Measurements from ENCODE around the gene CRYM.
"Not testable (repeated sequence)": the region's sequence is repeated elsewhere in the genome, so short reads cannot be mapped to it uniquely, and the experiment has no call there.

Gene CRYM

DNA sequence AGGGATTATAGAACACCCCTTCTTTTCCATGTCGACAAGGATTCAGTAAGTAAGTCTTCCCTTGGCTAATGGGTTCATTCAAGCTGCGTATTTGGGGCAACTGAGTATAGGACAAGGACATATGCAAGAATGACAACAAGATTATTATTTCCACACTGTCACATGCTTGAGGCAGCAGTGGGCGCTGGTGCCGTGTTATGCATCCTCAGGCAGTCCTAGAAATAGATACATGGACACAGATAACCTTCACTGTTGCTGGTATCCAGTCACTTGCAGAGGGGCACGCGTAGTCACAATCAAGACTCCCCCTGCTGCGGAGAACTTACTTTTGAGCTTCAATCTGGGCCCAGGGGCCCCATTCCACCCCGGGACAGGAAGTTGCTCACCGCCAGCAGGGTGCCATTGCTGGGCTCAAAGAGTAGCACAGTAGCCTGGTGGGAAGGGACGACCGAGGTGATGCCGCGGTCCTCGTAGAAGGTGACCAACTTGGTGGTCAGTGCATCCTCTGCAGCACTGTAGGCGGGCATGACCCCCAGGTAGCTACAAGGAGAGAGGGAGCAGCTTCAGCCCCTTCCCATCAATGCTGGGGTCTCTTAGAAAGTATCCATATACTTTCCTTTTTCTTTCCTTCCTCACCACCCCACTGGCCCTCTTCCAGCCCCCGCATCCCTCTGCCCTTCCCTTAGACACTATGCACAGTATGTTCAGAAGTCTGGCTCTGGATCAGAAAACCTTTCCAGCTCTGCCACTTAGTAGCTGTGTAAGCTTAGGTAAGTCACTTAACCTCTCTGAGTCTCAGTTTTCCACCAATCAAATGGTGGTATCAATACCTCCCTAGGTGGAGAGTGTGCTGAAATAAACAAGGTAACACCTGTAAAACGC, 804 bp downstream of the CRYM start:
- DNase-seq = no peak

DNA sequence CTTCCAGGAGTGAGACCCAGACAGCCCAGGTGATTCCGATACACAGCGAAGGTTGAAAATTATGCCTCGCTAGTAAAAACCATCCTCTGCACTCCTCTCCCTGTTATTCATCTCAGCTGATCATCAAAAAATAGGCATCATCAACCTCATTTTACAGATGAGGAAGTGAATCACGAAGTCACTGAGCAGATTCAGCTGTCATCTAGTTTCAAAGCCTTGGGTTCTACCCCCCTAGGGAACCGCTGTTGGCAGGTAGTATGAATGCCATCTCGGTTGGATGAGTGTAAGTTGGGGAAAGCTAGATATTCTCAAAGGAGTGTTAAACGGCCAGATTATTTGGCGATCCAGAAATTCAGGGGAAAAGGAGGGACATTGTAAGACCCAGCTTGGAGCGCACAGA, 2.0 kb downstream of the CRYM start:
- no peak for DNase-seq

DNA sequence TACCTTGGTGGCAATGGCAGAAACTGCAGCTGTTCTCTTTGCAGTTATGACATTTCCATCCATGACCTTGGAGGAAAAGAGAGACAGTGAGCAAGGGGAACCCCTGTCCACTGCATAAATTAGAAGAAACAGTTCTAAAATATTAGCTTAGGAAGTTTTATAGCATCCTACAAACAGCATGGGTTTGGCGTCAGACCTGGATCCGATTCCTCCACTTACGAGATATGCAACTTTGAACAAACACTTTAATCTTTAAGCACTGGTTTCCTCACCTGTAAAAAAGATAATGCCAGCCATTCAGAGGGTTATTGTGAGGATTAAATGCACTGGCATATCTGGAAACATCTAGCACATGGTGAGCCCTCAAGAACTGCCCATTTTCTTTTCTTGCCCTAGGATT, 2.6 kb downstream of the CRYM start:
- no peak for DNase-seq

DNA sequence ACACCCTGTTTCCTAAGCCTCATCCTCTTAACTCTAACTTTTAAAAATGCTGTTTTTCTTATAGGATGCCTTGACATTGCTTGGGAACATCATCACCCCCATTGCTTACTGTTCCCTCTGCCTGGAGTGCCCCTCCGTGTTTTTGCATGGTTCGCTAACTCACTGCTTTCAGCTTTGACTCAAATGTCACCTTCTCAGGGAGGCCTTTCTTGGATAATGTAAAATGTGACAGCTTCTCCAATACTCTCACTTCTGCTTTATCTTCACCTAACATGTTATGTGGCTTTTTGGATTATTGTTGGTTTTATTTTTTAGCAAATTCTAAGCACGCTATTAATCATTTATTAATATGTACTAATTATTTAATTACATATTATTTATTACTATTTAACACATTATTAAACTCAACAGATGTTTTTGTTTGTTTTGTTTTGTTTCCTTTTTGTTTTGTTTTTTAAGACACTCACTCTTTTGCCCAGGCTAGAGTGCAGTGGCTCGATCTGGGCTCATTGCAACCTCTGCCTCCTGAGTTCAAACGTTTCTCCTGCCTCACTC, 3.8 kb downstream of the CRYM start:
- DNase-seq = no peak

DNA sequence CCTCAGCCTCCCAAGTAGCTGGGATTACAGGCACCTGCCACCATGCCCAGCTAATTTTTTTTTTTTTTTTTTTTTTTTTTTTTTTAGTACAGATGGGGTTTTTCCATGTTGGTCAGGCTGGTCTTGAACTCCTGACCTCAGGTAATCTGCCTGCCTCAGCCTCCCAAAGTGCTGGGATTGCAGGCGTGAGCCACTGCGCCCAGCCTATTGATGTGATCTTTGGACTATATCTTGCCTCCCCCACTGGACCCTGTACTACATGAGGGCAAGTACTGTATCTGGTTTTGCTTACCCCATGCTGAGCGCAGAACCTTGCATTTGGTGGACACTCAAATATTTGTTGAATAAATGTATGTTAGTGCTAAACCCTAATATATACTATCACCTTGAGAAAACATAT, 5.3 kb downstream of the CRYM start:
- not testable (repeated sequence) for DNase-seq

DNA sequence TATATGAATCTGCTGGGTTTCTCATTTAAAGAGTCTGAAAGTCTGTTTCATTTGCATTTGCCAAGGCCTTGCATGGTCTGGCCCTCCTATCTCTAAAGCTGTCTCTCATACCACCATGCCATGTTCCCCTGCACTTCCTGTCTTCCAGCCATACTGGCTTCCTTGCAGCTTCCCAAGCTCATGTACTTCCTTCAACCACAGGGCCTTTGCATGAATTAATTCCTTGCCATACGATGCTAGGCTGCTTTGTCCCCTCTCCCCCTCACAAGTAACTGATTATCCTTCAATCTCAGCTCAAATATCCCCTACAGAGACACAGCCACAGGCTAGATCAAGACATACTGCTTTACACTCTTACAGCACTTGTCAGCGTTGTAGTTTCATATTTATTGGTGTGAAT, 5.8 kb downstream of the CRYM start:
- DNase-seq = no peak

DNA sequence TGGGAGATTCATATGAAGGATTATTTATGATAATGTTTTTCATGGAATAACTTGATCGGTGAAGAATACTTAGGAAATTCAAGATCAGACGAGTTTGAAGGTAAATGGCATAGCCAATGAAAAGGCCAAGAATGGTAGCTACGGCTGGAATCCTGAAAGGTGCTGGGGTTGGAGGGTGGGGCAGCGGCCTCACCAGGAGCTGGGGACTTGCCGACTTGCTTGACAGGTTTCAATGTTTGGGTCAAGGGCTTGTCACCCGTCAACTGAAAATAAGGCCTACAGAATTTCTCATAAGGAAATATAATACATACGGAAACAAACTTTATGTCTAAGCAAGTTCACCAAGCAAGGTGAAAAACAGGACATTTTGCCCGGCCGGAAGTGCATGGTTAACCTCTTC, 9.9 kb downstream of the CRYM start:
- no peak for DNase-seq

DNA sequence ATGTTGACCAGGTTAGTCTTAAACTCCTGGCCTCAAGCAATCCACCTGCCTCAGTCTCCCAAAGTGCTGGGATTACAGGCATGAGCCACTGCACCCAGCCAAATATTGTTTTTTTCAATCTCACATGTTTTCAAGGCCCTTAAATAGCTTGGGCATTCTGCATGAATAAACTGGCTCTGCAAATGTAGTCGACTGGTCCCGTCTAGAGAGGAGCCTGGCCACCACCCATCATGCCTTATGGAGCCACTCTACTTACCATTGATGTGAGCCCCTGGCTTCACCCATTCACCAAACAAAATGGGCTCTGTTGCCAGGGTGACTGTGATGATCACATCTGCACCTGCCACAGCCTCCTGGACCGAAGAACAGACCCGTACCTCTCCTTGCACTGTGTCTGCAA, 10.8 kb downstream of the CRYM start:
- no peak for DNase-seq

DNA sequence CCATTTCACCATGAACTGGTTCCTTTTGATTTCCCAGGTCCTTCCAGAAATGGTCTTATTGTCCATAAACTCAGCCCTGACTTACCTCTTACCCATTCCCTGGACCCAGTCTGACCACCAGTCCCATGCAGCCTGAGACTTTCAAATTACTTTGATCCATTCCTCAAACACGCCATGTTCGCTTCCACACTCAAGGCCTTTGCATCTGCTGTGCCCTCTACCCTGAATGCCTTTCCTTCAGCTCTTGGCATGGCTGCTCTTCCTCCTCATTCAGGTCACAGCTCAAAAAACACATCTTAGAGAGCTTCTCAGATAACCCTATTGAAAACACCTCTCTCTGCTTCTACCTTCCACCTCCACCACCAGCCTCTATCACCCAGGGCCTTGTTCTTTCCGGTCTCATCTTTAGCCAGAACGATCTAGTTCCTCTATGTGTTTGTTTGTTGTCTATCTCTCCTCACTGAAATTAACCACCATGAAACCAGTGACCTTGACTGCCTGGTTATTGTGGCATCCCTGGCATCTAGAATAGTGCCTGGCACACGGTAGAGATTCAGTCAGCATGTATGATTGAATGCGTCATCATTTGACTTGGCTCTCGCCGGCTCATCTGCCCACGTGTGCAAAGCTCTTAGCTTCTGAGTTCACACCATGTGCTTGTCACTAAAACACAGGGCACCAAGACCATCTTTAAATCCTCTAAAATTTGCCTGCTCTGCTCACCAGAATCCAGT, 12.8 kb downstream of the CRYM start:
- no peak for DNase-seq

DNA sequence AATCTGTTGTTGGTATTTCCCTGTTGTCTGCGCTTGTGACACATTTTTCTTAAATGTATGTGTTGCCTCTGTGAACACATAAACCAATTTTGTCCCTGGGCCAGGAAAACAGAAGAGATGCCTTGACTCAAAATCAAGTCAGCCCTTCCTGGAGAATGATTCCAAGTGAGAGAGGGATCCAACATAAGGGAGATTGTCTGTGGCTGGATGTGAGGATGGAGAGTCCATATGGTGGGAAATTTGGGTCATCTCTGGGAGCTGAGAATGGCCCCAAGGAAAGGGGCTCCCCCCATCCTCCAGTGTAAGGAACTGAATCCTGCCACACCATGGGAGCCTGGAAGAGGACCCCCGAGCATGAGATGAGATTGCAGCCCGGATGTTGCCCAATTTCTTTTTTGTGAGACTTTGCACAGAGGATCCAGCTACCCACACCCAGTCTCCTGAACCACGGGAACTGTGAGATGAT, 13.5 kb downstream of the CRYM start:
- DNase-seq = no peak

DNA sequence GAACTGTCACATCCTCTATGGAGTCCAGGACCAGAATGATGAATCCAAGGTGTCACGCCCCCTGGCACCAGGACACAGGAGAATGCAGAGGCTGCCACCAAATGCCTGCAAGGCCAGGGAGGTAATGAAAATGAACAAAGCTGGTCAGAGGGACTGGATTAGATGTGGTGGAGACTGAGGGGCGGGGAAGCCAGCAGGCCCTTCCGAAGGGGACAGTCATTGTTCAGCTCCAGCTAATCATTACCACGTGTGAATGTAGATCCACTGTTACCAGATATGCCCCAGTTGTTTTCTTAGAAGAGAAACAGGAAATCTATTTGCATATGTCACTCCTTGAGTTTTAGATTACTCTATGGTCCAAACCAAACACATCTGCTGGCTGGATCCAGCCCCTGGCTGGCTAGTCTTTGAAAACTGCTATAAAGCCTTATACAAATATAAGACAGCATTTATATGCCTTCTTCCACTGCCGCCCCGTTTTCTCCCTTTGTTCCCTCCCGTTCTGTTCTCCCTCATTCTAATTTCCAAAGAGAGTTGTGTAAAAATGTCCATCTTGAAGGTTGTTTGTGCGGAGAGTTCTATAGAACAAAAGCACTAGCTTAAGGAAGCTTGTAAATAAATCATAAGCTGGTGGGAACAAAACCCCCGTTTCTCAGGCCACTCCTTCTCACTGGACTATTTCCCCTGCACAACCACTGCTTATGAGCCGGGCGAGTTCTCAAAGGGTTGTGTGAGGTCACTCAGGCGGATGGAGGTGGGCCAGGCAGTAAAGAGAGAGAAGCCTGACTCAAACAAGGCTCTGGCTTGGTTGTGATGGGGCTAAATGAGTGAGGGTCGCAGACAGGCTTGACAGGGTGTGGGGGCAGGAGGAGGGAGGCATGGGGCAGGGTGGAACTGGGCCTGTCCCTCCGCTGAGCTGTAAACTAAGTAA, 14.2 kb downstream of the CRYM start:
- no peak for DNase-seq

DNA sequence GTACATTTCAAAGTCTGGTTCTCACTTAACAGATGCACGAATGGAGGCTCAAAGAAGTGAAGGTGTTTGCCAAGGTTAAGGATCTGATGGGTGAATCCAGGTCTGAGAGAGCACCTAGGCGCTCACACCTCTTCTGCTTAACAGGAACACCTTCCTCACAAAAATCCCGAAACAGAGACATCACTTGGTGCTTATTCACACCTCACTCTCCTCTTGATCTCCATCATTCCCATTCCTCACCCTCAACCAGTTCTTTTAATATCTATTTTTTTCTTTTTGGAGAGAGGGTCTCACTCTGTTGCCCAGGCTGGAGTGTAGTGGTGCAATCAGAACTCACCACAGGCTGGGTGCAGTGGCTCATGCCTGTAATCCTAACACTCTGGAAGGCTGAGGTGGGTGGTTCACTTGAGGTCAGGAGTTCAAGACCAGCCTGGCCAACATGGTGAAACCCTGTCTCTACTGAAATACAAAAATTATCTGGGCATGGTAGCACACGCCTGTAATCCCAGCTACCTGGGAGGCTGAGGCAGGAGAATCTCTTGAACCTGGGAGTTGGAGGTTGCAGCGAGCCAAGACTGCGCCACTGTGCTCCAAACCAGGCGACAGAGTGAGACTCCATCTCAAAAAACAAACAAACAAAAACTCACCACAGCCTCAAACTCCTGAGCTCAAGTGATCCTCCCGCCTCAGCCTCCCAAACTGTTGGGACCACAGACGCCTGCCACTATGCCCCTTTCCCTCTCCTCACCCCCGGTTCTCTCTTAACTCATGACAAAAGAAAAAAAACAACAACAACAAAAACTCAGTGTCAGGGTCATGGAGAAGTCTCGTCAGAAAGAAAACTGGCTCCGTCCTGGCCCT, 15.1 kb downstream of the CRYM start:
- no peak for DNase-seq

DNA sequence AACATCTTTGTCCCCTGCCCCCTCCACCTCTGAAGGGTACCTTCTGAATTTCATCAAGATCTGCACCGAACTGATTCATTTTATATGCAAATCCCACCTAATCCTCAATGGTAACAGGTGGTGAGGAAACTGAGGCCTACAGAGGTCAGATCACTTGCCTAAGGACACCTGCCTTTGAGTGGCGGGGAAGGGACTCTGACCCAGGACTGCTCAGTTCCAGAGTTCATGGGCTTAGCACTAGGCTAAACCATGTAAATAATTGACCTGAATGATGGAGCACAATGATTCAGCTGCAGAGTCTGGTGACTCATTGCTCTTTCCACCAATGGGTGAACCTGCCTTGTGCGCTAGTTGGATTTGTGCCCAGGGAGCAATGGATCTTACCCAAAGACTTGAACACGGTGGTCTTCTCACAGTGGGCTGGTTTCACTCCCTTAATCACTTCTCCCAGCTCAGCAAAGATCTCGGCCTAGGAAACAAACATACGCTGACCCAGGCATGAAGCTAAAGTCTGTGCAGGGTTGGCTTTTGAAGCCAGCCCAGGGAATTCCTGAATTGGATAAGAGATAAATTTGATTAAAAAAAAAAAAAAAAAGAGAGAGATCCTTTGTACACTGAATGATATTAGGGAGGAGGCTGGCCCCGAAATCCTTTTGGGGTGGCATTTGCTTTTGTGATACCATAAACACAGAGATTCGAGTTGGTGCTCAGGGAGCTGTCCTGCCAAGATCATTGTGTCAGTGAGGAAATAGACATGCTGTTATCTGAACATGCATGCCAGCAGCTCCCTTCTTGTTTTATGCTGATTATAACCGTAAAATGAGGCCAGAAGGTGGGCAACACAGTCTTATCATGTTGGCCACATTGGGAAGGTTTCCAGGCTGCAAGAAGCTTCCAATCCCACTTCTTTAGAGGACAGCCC, 17.0 kb downstream of the CRYM start:
- DNase-seq = no peak

DNA sequence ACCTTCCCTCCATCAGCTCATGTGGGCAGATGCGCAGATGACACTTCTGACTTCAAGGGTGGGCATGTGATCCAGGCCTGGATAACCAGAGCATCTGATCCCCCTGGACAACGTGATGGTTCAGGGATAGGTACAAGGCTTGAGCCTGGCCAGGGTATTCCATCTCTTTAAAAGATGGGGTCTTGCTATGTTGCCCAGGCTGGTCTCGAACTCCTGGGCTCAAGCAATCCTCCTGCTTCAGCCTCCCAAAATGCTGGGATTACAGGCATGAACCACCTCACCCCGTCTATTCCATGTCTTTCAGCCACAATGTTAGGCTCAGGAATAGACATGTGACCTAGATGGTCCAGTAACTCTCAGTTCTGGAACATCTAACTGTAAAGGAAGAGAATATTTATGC, 20.8 kb downstream of the CRYM start:
- no peak for DNase-seq

DNA sequence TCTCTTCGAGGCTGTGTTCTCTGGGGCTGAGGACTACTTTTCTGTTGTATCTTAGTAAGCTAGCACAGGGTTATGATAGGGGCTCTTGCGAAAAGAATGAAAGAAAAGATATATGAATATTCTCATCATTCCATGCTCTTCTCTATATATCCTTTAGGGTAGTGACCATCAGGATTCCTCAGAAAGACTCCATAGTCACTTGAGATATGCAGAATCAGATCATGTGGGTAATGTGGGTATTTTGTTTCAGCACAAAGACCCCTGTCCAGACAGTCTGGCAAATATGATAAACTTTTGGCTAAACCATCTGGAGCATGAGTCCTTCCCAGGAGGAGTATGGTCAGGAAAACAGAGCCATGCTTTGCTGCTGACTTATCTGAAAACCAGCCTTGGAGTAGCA, 21.5 kb downstream of the CRYM start:
- no peak for DNase-seq

DNA sequence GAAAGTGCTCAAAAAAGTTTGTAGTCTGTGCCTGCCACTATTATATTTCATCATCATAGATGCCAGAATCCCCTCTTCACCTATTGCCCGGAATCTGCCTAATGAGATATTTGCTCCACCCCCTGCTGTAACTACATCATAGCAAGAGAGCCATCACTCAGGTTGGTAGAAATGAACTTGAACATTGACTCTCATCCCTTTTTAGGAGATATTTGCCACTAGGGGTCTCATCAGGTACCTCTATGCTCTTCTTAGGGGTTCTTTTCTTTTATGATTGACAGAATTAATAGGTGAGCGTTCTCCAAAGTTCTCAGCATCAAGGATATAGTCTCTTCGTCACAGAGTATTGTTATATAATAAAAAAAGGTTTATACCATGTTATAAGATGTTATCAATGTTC, 24.6 kb downstream of the CRYM start:
- no peak for DNase-seq

DNA sequence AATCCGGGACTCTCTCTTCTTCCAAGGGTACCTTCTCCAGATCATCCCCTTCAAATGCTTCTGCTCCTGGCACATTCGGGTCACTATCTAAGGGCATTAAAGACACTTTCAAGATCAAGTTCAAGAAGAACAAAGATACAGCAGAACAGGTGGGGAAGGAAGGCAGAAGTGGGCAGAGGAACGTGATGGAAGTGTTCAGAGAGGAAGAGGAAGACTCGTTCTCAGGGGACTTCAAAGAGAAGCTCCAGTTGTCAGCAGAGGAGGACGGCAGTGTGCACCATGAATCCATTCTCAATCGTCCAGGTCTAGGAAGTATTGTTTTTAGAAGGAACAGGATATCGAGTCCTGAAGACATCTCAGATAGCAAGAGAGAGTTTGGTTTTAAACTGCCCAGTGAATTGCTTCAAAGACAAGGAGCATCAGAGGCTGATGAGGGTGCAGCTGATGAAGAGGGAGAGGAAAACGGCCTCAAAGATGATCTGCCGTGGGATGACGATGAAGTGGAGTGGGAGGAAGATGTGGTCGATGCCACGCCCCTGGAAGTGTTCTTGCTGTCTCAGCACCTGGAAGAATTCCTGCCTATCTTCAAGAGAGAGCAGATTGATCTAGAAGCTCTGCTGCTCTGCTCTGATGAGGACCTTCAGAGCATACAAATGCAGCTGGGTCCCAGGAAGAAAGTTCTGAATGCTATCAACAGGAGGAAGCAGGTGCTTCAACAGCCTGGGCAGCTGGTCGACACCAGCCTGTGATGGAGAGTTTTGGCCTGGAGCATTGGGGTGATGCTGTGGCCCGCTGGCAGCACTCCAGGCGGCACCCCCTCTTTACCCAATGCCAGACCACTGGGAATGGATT, 27.8 kb downstream of the CRYM start:
- DNase-seq = no peak

DNA sequence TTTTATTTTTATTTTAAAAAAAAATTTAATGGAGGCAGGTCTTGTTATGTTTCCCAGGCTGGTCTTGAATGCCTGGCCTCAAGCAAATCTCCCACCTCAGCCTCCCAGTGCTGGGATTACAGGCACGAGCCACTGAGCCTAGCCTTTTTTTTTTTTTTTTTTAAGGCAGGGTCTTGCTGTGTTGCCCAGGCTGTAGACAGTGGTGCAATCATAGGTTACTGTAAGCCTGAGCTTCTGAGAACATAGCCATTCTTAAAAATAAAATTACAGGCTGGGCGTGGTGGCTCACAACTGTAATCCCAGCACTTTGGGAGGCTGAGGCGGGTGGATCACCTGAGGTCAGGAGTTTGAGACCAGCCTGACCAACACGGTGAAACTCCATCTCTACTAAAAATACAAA, 29.9 kb downstream of the CRYM start:
- DNase-seq = not testable (repeated sequence)

DNA sequence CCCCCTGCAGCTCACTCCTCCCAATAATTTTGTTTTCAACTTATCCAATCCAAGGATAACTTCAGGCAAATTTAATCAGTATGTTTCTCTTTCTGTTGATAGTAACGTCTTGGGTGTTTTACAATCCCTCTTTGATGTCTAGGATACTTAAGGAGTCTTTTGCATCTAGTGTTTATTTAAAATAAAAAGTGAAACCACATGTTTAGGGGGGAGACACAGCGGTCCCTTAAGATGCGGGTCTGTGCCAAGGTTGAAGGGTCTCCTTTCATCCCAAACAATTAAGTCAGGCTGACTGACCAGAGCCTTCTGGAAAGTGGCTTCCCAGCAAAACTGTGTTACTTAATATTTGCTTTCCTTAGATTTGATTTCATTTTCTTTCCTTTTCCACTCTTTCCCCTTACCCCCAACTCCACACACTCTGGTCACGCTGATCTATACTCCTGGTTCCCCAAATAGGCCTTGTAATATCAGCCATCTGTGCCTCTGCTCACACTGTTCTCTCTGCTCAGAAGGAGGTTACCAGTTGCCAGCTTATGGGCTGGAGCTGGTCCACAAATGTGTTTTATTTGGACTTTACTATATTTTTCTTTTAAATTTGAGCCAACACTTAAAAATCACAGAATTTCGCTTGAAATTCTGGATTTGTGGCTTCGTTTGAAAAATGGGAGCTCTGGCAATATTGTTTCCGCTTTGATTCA, 33.4 kb downstream of the CRYM start:
- DNase-seq = no peak

Measured in CD4-positive, alpha-beta T cell treated with Interleukin-21 for 1 hour (primary cell).